ENCODE data around the gene CEP131.

The CEP131 gene

GRCh38 chr17:81191116-81191515 lies 31.6 kb downstream of the CEP131 start:
- no peak overlapping the region for H3K4me3 ChIP-seq (replicated peaks; ENCODE audit: low read depth, low read length)
- peaks cover 8% of the 10 kb centered on the region for H3K36me3 ChIP-seq (ENCODE audit: control insufficient read depth, insufficient read depth, low read length)
- H3K27me3 ChIP-seq (replicated peaks; ENCODE audit: control insufficient read depth, insufficient read depth, low read length), result no peaks in the 10 kb centered on the region
- no peak for DNase-seq (ENCODE audit: extremely low read depth, insufficient read length)
- TF ChIP-seq CTCF (IDR thresholded peaks at IDR 0.05; ENCODE audit: insufficient read depth, low read length, poor library complexity, severe bottlenecking), result no peak

GRCh38 chr17:81190591-81190990 lies 32.2 kb downstream of the CEP131 start:
- no peak overlapping the region for H3K4me3 ChIP-seq (replicated peaks; ENCODE audit: low read depth, low read length)
- peaks cover 8% of the 10 kb centered on the region for H3K36me3 ChIP-seq (ENCODE audit: control insufficient read depth, insufficient read depth, low read length)
- no peak for TF ChIP-seq CTCF (IDR thresholded peaks at IDR 0.05; ENCODE audit: insufficient read depth, low read length, poor library complexity, severe bottlenecking)
- H3K27me3 ChIP-seq (replicated peaks; ENCODE audit: control insufficient read depth, insufficient read depth, low read length), result no peaks in the 10 kb centered on the region
- no peak for DNase-seq (ENCODE audit: extremely low read depth, insufficient read length)

GRCh38 chr17:81189670-81190530 lies 32.9 kb downstream of the CEP131 start:
- H3K36me3 ChIP-seq (ENCODE audit: control insufficient read depth, insufficient read depth, low read length), result peaks cover 8% of the 10 kb centered on the region
- H3K27me3 ChIP-seq (replicated peaks; ENCODE audit: control insufficient read depth, insufficient read depth, low read length), result no peaks in the 10 kb centered on the region
- no peak for TF ChIP-seq CTCF (IDR thresholded peaks at IDR 0.05; ENCODE audit: insufficient read depth, low read length, poor library complexity, severe bottlenecking)
- DNase-seq (ENCODE audit: extremely low read depth, insufficient read length), result no peak
- no peak overlapping the region for H3K4me3 ChIP-seq (replicated peaks; ENCODE audit: low read depth, low read length)

- Histone ChIP-seq H3K4me3 (replicated peaks; ENCODE audit: low read depth, low read length) (no peak overlapping the region), H3K36me3 (ENCODE audit: control insufficient read depth, insufficient read depth, low read length) (peaks cover 8% of the 10 kb centered on the region), H3K27me3 (replicated peaks; ENCODE audit: control insufficient read depth, insufficient read depth, low read length) (no peaks in the 10 kb centered on the region)
- TF ChIP-seq CTCF (IDR thresholded peaks at IDR 0.05; ENCODE audit: insufficient read depth, low read length, poor library complexity, severe bottlenecking), result no peak
- DNase-seq (ENCODE audit: extremely low read depth, insufficient read length), result no peak
Measured at GRCh38 chr17:81189016-81189415, 33.7 kb downstream of the CEP131 start.

- H3K4me3 ChIP-seq (replicated peaks; ENCODE audit: low read depth, low read length), result no peak overlapping the region
- no peak for TF ChIP-seq CTCF (IDR thresholded peaks at IDR 0.05; ENCODE audit: insufficient read depth, low read length, poor library complexity, severe bottlenecking)
- DNase-seq (ENCODE audit: extremely low read depth, insufficient read length), result no peak
- no peaks in the 10 kb centered on the region for H3K27me3 ChIP-seq (replicated peaks; ENCODE audit: control insufficient read depth, insufficient read depth, low read length)
- H3K36me3 ChIP-seq (ENCODE audit: control insufficient read depth, insufficient read depth, low read length), result peaks cover 8% of the 10 kb centered on the region
Measured at GRCh38 chr17:81188491-81188840, 34.3 kb downstream of the CEP131 start.

Measured in GM06990 (cell line).